H1 (cell line): ENCODE measurements around the gene LPGAT1. TPM values are rescaled to one million over a fixed set of nuclear protein-coding genes. Genes with fewer than 3 reads are reported as not detected.

Experiments
- CTCF ChIA-PET: fragments of 300-600 bp; sonication (Branson Sonifier 250); formaldehyde crosslinking; loops from one replicate; lab custom pipeline; 2021; ENCODE audit not compliant: partially characterized antibody; lab: Charles Lee
- POLR2A ChIA-PET: fragments of 300-600 bp; sonication (Branson Sonifier 250); formaldehyde crosslinking; loops from one replicate; lab custom pipeline; 2021; ENCODE audit warnings: inconsistent platforms; ENCODE audit not compliant: partially characterized antibody; lab: Charles Lee
- DNase-seq, 2 experiments: peaks; one replicate each; pipeline versions ENCODE4 v3.0.0 to v3.0.0-alpha.2; 2010 to 2022; ENCODE audit warnings: low spot score in 2 of 2, low read depth in 1 of 2, mixed read lengths in 1 of 2
- FAIRE-seq: peaks from 2 replicates; lab custom pipeline; 2011; peaks lifted over from hg19 to GRCh38; lab: Jason Lieb, UNC
- H2AFZ ChIP-seq: 2 replicates; pipeline ENCODE4 v1.8.1; 2012; ENCODE audit warnings: low read length, inconsistent platforms
- H2AK5ac ChIP-seq: 2 replicates; pipeline ENCODE4 v1.6.1; 2013; ENCODE audit warnings: low read depth, low read length
- H2BK120ac ChIP-seq: replicated peaks from 2 replicates; pipeline ENCODE3; 2013; ENCODE audit warnings: low read depth, low read length, inconsistent platforms
- H2BK12ac ChIP-seq: 2 replicates; pipeline ENCODE4 v1.6.1; 2013; ENCODE audit warnings: low read depth, low read length
- H2BK15ac ChIP-seq: 2 replicates; pipeline ENCODE4 v1.6.1; 2013; ENCODE audit warnings: low read length
- H2BK20ac ChIP-seq: 2 replicates; pipeline ENCODE4 v1.6.1; 2013; ENCODE audit warnings: low read length
- H2BK5ac ChIP-seq: 2 replicates; pipeline ENCODE4 v1.6.1; 2013; ENCODE audit warnings: low read depth, low read length
- H3K14ac ChIP-seq: 2 replicates; pipeline ENCODE4 v1.6.1; 2013; ENCODE audit warnings: inconsistent platforms; ENCODE audit not compliant: insufficient read length
- H3K18ac ChIP-seq: 2 replicates; pipeline ENCODE4 v1.6.1; 2013; ENCODE audit warnings: low read length; ENCODE audit errors: extremely low read depth
- H3K23ac ChIP-seq: 2 replicates; pipeline ENCODE4 v1.6.1; 2013; ENCODE audit warnings: inconsistent platforms; ENCODE audit not compliant: insufficient read length
- H3K23me2 ChIP-seq: 2 replicates; pipeline ENCODE4 v1.6.1; 2013; ENCODE audit warnings: low read depth, low read length
- H3K27ac ChIP-seq: 2 replicates; pipeline ENCODE4 v1.6.1; 2011; ENCODE audit warnings: low read depth, low read length, inconsistent platforms
- H3K27me3 ChIP-seq, 4 experiments: replicated peaks in 1 of 4; 1 replicate in 1 of 4; 2 replicates in 3 of 4; pipeline versions ENCODE4 v1.6.1 to v1.8.1; 2011 to 2013; ENCODE audit warnings: low read length in 3 of 4, mild to moderate bottlenecking in 3 of 4, inconsistent platforms in 2 of 4, mixed read lengths in 2 of 4, moderate library complexity in 1 of 4; ENCODE audit not compliant: control insufficient read depth in 3 of 4, insufficient read depth in 3 of 4; ENCODE audit errors: extremely low read depth in 1 of 4
- H3K36me3 ChIP-seq, 4 experiments: 2 replicates each; pipeline versions ENCODE4 v1.6.1 to v1.8.1; 2011 to 2013; ENCODE audit warnings: mild to moderate bottlenecking in 4 of 4, low read length in 3 of 4, moderate library complexity in 2 of 4, control low read depth in 1 of 4, inconsistent platforms in 1 of 4; ENCODE audit not compliant: insufficient read depth in 4 of 4, control insufficient read depth in 2 of 4
- H3K4ac ChIP-seq: replicated peaks from 2 replicates; pipeline ENCODE3; 2013; ENCODE audit warnings: low read length, low read depth, mixed read lengths, inconsistent platforms; ENCODE audit not compliant: insufficient read length
- H3K4me1 ChIP-seq, 4 experiments: replicated peaks in 1 of 4; 1 replicate in 1 of 4; 2 replicates in 3 of 4; pipeline versions ENCODE4 v1.6.1 to v1.8.1; 2011 to 2013; ENCODE audit warnings: low read length in 3 of 4, inconsistent platforms in 2 of 4, mixed read lengths in 1 of 4; ENCODE audit not compliant: insufficient read depth in 4 of 4, control insufficient read depth in 3 of 4
- H3K4me2 ChIP-seq, 2 experiments: 2 replicates each; pipeline versions ENCODE4 v1.6.1 to v1.8.1; 2011 to 2013; ENCODE audit warnings: low read depth in 2 of 2, low read length in 2 of 2, control low read depth in 1 of 2, inconsistent platforms in 1 of 2, mild to moderate bottlenecking in 1 of 2; ENCODE audit not compliant: insufficient read depth in 1 of 2
- H3K4me3 ChIP-seq, 4 experiments: fragments of 200-600, 300-600 bp in 1 of 4; sonication (generic), shearing (Covaris generic), sonication (Bioruptor Twin) in 1 of 4; 2 replicates each; pipeline versions ENCODE4 v1.5.1 to v1.8.1; 2011 to 2016; ENCODE audit warnings: low read length in 4 of 4, low read depth in 3 of 4, control low read depth in 2 of 4, inconsistent platforms in 2 of 4, mild to moderate bottlenecking in 2 of 4, mixed read lengths in 1 of 4, moderate library complexity in 1 of 4; ENCODE audit not compliant: insufficient read depth in 2 of 4; ENCODE audit errors: extremely low read depth in 1 of 4
- H3K56ac ChIP-seq: replicated peaks from 2 replicates; pipeline ENCODE3; 2013; ENCODE audit warnings: low read depth, mild to moderate bottlenecking, mixed read lengths, low read length, inconsistent platforms; ENCODE audit not compliant: insufficient read length
- H3K79me1 ChIP-seq: 2 replicates; pipeline ENCODE4 v1.6.1; 2013; ENCODE audit warnings: low read depth, low read length, control low read depth
- H3K79me2 ChIP-seq, 2 experiments: 2 replicates each; pipeline versions ENCODE4 v1.6.1 to v1.8.1; 2012 to 2013; ENCODE audit warnings: low read length in 2 of 2, mild to moderate bottlenecking in 2 of 2, inconsistent platforms in 1 of 2; ENCODE audit not compliant: insufficient read depth in 2 of 2, control insufficient read depth in 1 of 2
- H3K9ac ChIP-seq, 4 experiments: replicated peaks in 1 of 4; 1 replicate in 1 of 4; 2 replicates in 3 of 4; pipeline versions ENCODE4 v1.6.1 to v1.8.1; 2011 to 2013; ENCODE audit warnings: low read depth in 3 of 4, low read length in 3 of 4, control low read depth in 2 of 4, mild to moderate bottlenecking in 2 of 4, moderate library complexity in 2 of 4, inconsistent platforms in 1 of 4; ENCODE audit errors: extremely low read depth in 1 of 4
- H3K9me3 ChIP-seq, 2 experiments: 2 replicates each; pipeline versions ENCODE4 v1.6.1 to v1.8.1; 2012 to 2013; ENCODE audit warnings: mild to moderate bottlenecking in 2 of 2, moderate library complexity in 2 of 2, control low read depth in 1 of 2, inconsistent platforms in 1 of 2, low read depth in 1 of 2, low read length in 1 of 2, mixed read lengths in 1 of 2; ENCODE audit not compliant: insufficient read depth in 2 of 2
- H4K20me1 ChIP-seq, 2 experiments: replicated peaks in 1 of 2; 2 replicates each; pipeline versions ENCODE3 to v1.8.1; 2011 to 2013; ENCODE audit warnings: inconsistent platforms in 2 of 2, low read length in 2 of 2, mild to moderate bottlenecking in 1 of 2; ENCODE audit not compliant: insufficient read depth in 2 of 2, control insufficient read depth in 1 of 2
- H4K5ac ChIP-seq: 2 replicates; pipeline ENCODE4 v1.6.1; 2013; ENCODE audit warnings: low read length, low read depth, mixed read lengths, inconsistent platforms; ENCODE audit not compliant: insufficient read length
- H4K8ac ChIP-seq: 2 replicates; pipeline ENCODE4 v1.8.0; 2013; ENCODE audit warnings: mild to moderate bottlenecking, moderate library complexity, low read length, inconsistent platforms; ENCODE audit not compliant: insufficient read depth; ENCODE audit errors: extremely low read depth
- H4K91ac ChIP-seq: replicated peaks from 2 replicates; pipeline ENCODE3; 2013; ENCODE audit warnings: low read length, mixed read lengths, inconsistent platforms; ENCODE audit not compliant: insufficient read length
- CBX5 ChIP-seq: fragments of 300-800, 300-1000 bp; sonication (generic); IDR thresholded peaks from 2 replicates; pipeline ENCODE4 v1.7.1; 2016; ENCODE audit warnings: antibody characterized with exemption, low read length, low read depth
- E2F6 ChIP-seq: IDR thresholded peaks from 2 replicates; pipeline ENCODE4 v1.6.1; 2012; ENCODE audit warnings: inconsistent platforms
- KDM1A ChIP-seq: fragments of 200-600, 300-600 bp; sonication (generic); IDR thresholded peaks from 2 replicates; pipeline ENCODE4 v1.7.1; 2016; ENCODE audit warnings: mild to moderate bottlenecking, low read length, borderline replicate concordance
- MAFK ChIP-seq: IDR thresholded peaks from 2 replicates; pipeline ENCODE4 v1.6.1; 2012; ENCODE audit warnings: low read depth, mild to moderate bottlenecking, improper control_type of control experiment, low read length
- SAP30 ChIP-seq: fragments of 300-600 bp; sonication (generic); IDR thresholded peaks from 2 replicates; pipeline ENCODE4 v1.7.1; 2012; ENCODE audit warnings: low read length, moderate library complexity, mild to moderate bottlenecking, inconsistent platforms; ENCODE audit not compliant: insufficient read depth, insufficient replicate concordance
- SUZ12 ChIP-seq: fragments of 200-600 bp; sonication (generic); IDR thresholded peaks from 2 replicates; pipeline ENCODE4 v1.6.1; 2012; ENCODE audit warnings: mild to moderate bottlenecking, inconsistent platforms, low read length, moderate library complexity, mixed read lengths
- ZNF274 ChIP-seq: IDR thresholded peaks from 2 replicates; pipeline ENCODE4 v1.7.0; 2012; ENCODE audit warnings: low read length, borderline replicate concordance; ENCODE audit errors: extremely low read depth
- WGBS, 2 experiments: shearing (Covaris generic) in 1 of 2; methylation state at CpG; one replicate each; pipeline versions ENCODE4 v1.1.6 to v1.1.7; 2013 to 2015; ENCODE audit warnings: low lambda C conversion rate in 2 of 2, mixed read lengths in 2 of 2, inconsistent platforms in 1 of 2, low coverage in 1 of 2, missing lambda C conversion rate in 1 of 2; ENCODE audit not compliant: insufficient replicate concordance in 2 of 2, insufficient coverage in 1 of 2, insufficient read length in 1 of 2; ENCODE audit errors: extremely low coverage in 1 of 2, missing lambda C conversion rate in 1 of 2; 5-methylcytosine and 5-hydroxymethylcytosine counted together
- polyA plus RNA-seq, 7 experiments: library from polyadenylated mRNA; depleted of rRNA in 3 of 7; stranded (reverse) in 5 of 7; unstranded in 2 of 7; fragments of >200 nt in 5 of 7; fragments of 200-250 nt in 2 of 7; gene quantifications; 1 replicate in 5 of 7; 2 replicates in 1 of 7; 4 replicates in 1 of 7; pipeline versions ENCODE4 v1.2.1 to v1.2.3, GENCODE V29; 2011 to 2013; ENCODE audit warnings: missing spikeins in 2 of 7, mixed read lengths in 2 of 7
- total RNA-seq: library from RNA; stranded (reverse); fragmentation: NEBNext Ultra II Directional; extraction: Animal tissue kit (Norgen Biotek cat#: 25700); gene quantifications from 2 replicates; pipeline ENCODE4 v1.2.1, GENCODE V29; 2021

LPGAT1 gene
- total and polyA plus RNA-seq, 2 of the 8 experiments (the other 6 are each of a cell fraction or from before 2014, with no cell fraction given), result 2.3 to 13.5 TPM

GRCh38 chr1:211851174-211851573 lies 20.6 kb upstream of the LPGAT1 start:
- Histone ChIP-seq H4K20me1 (no peaks in the 10 kb centered on the region), H4K8ac (no peak overlapping the region), H3K23ac (no peak overlapping the region), H3K56ac (no peak overlapping the region), H4K91ac (no peak overlapping the region), H3K4me2 (no peak overlapping the region), H3K79me2 (no peaks in the 10 kb centered on the region), H3K9me3 (no peaks in the 10 kb centered on the region; a peak in 2 of 4 replicates), H3K27ac (no peak overlapping the region), H3K27me3 (no peaks in the 10 kb centered on the region; a peak in 1 of 7 replicates), H3K23me2 (no peaks in the 10 kb centered on the region), H2AFZ (no peak overlapping the region), H3K9ac (no peak overlapping the region), H2BK20ac (no peak overlapping the region), H3K4ac (no peak overlapping the region), H2AK5ac (no peak overlapping the region), H2BK12ac (no peak overlapping the region), H3K4me1 (peaks cover 0 to 3% (median 0%) of the 10 kb centered on the region in 4 experiments; a peak in 1 of 7 replicates), H3K18ac (no peak overlapping the region), H2BK5ac (no peak overlapping the region), H4K5ac (no peak overlapping the region), H3K79me1 (no peaks in the 10 kb centered on the region), H2BK120ac (no peak overlapping the region), H2BK15ac (no peak overlapping the region), H3K14ac (no peak overlapping the region), H3K4me3 (no peak overlapping the region), H3K36me3 (no peaks in the 10 kb centered on the region)
- TF ChIP-seq KDM1A (no peak), MAFK (no peak), SAP30 (no peak), ZNF274 (no peak), SUZ12 (no peak), CBX5 (no peak), E2F6 (no peak)
- FAIRE-seq (no peak), DNase-seq (no peak)
- 86% methylated on average over 3 of the region's 3 CpGs; no CpG with 5 or more reads in 1 of the 2 experiments for WGBS, 2 experiments
- CTCF ChIA-PET, result interaction anchor here (0.6 kb wide), 1 partner anchor 89 kb away, joined by 3 read pairs; no protein-coding TSS in a partner anchor
- POLR2A ChIA-PET, result no interaction called here
